ENCODE results near the gene GPR82.

- no peak for TF ChIP-seq CTCF (IDR thresholded peaks at IDR 0.05; ENCODE audit: low read length)
- TF ChIP-seq EZH2 (IDR thresholded peaks at IDR 0.05; ENCODE audit: borderline replicate concordance, low read length), result no peak
Measured at GRCh38 chrX:41684940-41685339, 39.0 kb upstream of the GPR82 start.
